OCI-LY3 (cell line): Measurements from ENCODE around the gene ZMAT1.
"Not testable (repeated sequence)": the region's sequence is repeated elsewhere in the genome, so short reads cannot be mapped to it uniquely, and the experiment has no call there.

ENCODE experiments used
- EZH2phosphoT487 ChIP-seq: fragments of 200-600 bp; shearing (Covaris generic); IDR thresholded peaks from 2 replicates; pipeline ENCODE4 v1.6.1; 2018; ENCODE audit warnings: antibody characterized with exemption, mixed run types, low read depth
- TF ChIP-seq, protein P1 (sequence below): fragments of 200-600, 300-600 bp; sonication (generic); IDR thresholded peaks from 2 replicates; pipeline ENCODE4 v1.5.1; 2014; ENCODE audit warnings: antibody characterized with exemption, low read length, low read depth

DNA sequence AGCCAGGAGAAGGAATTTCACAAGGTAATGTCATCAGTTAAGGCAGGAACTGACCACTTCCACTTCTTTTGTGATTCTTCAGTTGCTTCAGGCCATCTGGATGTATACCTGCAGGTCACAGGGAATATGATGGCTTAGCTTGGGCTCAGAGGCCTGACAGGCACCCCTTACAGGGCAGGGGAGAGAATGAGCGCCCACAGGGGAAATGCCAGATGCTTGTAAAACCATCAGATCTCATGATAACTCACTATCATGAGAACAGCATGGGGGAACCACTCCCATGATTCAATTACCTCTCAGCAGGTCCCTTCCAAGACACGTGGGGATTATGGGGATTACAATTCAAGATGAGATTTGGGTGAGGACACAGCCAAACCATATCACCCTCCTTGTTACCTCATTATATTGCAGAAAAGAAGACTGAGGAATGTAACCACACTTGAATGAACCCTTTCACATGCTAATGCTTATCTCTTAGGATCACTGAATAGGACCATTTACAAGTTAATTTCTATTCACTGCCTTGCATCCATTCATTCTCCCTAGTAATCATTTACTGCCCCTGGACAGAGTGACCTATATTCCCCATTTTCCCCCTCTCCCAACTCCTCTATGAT, 33.2 kb upstream of the ZMAT1 start:
- TF ChIP-seq, protein P1, sequence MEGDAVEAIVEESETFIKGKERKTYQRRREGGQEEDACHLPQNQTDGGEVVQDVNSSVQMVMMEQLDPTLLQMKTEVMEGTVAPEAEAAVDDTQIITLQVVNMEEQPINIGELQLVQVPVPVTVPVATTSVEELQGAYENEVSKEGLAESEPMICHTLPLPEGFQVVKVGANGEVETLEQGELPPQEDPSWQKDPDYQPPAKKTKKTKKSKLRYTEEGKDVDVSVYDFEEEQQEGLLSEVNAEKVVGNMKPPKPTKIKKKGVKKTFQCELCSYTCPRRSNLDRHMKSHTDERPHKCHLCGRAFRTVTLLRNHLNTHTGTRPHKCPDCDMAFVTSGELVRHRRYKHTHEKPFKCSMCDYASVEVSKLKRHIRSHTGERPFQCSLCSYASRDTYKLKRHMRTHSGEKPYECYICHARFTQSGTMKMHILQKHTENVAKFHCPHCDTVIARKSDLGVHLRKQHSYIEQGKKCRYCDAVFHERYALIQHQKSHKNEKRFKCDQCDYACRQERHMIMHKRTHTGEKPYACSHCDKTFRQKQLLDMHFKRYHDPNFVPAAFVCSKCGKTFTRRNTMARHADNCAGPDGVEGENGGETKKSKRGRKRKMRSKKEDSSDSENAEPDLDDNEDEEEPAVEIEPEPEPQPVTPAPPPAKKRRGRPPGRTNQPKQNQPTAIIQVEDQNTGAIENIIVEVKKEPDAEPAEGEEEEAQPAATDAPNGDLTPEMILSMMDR: not testable (repeated sequence)
- not testable (repeated sequence) for TF ChIP-seq EZH2phosphoT487
